ENCODE results near the gene FAM219B.

DNA sequence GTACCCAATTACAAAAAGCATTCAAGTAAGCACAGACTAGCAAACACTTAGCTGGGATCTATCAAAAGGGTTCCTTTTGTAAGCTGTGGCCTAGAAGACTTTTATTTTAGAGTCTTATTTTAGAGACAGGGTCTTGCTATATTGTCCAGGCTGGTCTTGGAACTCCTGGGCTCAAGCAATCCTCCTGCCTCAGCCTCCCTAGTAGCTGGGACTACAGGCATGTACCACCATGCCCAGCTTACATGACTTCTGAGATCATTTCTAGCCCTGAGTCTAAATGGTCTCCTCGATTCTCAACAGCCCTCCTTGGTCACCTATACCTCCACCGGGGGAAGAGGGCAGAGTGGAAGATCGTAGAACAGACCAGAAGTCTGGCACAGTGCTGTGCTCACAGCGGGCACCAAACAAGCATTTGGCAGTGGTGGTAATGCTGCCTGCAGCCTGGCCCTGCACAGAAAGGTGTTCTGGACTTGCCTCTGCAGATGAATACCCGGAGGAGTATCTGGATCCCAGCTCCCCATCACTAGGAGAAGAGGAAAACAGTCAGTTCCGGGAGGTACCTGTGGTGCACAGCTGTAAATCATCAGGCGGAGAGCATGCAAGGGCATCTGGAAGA is 2.4 kb downstream of the FAM219B start:
- TF ChIP-seq POLR2A (IDR thresholded peaks at IDR 0.05; ENCODE audit: low read length) = no peak
- TF ChIP-seq GATA1 (IDR thresholded peaks at IDR 0.05; ENCODE audit: low read depth, low read length) = no peak

All from erythroblast (primary cell).